ENCODE results near the gene GALNT10. TPM values are rescaled to one million over a fixed set of nuclear protein-coding genes. Genes with fewer than 3 reads are reported as not detected.

Gene GALNT10
- total and polyA plus RNA-seq, 10 of the 15 experiments (the other 5 are each of a cell fraction or from before 2014, with no cell fraction given): 3.9 to 35.4 (median 15.5) TPM

DNA sequence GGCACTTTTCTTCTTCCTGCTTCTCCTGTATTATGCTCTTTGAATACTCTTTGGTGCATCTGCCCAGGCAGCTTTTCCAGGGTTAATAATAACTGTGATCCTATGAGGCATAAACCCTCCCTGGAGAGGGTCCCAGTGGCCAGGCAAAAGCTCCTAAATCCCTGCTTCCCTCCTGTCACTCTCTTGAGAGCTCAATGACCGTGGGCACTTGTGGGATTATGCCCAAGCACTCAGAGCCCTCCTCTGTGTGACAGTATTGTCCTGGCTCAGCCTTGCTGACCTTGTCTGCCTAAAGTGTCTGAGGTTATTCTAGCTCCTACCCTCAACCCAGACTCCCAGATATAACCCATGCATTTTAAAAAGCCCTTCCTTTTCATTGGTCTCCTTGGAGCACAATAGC is 51.9 kb downstream of the GALNT10 start (continued):
- TF ChIP-seq, protein P1, sequence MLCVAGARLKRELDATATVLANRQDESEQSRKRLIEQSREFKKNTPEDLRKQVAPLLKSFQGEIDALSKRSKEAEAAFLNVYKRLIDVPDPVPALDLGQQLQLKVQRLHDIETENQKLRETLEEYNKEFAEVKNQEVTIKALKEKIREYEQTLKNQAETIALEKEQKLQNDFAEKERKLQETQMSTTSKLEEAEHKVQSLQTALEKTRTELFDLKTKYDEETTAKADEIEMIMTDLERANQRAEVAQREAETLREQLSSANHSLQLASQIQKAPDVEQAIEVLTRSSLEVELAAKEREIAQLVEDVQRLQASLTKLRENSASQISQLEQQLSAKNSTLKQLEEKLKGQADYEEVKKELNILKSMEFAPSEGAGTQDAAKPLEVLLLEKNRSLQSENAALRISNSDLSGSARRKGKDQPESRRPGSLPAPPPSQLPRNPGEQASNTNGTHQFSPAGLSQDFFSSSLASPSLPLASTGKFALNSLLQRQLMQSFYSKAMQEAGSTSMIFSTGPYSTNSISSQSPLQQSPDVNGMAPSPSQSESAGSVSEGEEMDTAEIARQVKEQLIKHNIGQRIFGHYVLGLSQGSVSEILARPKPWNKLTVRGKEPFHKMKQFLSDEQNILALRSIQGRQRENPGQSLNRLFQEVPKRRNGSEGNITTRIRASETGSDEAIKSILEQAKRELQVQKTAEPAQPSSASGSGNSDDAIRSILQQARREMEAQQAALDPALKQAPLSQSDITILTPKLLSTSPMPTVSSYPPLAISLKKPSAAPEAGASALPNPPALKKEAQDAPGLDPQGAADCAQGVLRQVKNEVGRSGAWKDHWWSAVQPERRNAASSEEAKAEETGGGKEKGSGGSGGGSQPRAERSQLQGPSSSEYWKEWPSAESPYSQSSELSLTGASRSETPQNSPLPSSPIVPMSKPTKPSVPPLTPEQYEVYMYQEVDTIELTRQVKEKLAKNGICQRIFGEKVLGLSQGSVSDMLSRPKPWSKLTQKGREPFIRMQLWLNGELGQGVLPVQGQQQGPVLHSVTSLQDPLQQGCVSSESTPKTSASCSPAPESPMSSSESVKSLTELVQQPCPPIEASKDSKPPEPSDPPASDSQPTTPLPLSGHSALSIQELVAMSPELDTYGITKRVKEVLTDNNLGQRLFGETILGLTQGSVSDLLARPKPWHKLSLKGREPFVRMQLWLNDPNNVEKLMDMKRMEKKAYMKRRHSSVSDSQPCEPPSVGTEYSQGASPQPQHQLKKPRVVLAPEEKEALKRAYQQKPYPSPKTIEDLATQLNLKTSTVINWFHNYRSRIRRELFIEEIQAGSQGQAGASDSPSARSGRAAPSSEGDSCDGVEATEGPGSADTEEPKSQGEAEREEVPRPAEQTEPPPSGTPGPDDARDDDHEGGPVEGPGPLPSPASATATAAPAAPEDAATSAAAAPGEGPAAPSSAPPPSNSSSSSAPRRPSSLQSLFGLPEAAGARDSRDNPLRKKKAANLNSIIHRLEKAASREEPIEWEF (IDR thresholded peaks at IDR 0.05; ENCODE audit: insufficient replicate concordance, low read depth, low read length): no peak
- TF ChIP-seq NFIC (IDR thresholded peaks at IDR 0.05; ENCODE audit: low read depth, low read length) (no peak), NKRF (conservative IDR thresholded peaks at IDR 0.05) (no peak), CREB1 (IDR thresholded peaks at IDR 0.05; ENCODE audit: low read depth) (no peak), E4F1 (IDR thresholded peaks at IDR 0.05; ENCODE audit: borderline replicate concordance, partially characterized antibody) (no peak), BCL11A (IDR thresholded peaks at IDR 0.05; ENCODE audit: low read depth, low read length) (no peak), SIX5 (IDR thresholded peaks at IDR 0.05; ENCODE audit: low read depth, low read length, severe bottlenecking) (no peak)
